ENCODE results near the gene ZNF425. TPM values are rescaled to one million over a fixed set of nuclear protein-coding genes. Genes with fewer than 3 reads are reported as not detected.

Gene ZNF425
- total and polyA plus RNA-seq, 9 of the 15 experiments (the other 6 are each of a cell fraction or from before 2014, with no cell fraction given): 0.03 to 0.89 (median 0.54) TPM

DNA sequence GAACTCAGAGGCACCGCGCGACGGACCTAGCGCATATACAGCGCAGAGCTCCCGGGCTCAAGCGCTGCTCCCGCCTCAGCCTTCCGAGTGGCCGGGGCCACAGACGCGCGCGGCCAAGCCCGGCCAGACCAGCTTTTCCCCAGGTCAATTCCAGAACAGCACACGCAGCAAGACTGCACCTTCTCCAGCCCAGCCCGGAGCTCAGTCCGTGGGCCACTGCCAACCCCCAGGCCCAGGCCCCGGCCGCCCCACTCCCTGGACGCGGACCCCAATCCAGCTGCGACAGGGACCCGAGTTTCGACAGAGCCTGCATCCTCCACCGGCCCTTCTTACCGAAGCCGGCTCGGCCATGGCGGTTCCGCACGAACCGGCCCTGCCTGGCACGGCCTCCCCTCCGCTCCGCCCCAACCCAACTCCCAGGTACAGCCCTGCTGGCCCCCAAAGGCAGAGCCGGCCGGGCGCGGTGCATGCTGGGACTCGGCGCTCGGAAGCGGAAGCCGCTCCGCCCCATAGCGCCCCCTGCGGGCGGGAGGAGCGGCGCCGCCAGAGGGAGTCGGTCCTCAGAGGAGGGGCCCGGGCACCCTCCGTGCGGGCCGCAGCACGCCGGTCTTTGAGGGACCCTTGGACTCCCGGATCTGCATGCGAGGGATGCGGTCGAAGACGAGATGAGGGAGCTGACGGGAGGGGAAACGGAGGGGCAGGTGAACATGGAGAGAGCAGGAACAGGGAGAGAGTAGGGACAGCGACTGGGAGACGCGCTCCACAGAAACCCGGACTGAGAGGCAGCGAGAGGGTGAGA lies at the start of gene ZNF425 (continued):
- TF ChIP-seq, protein P1, sequence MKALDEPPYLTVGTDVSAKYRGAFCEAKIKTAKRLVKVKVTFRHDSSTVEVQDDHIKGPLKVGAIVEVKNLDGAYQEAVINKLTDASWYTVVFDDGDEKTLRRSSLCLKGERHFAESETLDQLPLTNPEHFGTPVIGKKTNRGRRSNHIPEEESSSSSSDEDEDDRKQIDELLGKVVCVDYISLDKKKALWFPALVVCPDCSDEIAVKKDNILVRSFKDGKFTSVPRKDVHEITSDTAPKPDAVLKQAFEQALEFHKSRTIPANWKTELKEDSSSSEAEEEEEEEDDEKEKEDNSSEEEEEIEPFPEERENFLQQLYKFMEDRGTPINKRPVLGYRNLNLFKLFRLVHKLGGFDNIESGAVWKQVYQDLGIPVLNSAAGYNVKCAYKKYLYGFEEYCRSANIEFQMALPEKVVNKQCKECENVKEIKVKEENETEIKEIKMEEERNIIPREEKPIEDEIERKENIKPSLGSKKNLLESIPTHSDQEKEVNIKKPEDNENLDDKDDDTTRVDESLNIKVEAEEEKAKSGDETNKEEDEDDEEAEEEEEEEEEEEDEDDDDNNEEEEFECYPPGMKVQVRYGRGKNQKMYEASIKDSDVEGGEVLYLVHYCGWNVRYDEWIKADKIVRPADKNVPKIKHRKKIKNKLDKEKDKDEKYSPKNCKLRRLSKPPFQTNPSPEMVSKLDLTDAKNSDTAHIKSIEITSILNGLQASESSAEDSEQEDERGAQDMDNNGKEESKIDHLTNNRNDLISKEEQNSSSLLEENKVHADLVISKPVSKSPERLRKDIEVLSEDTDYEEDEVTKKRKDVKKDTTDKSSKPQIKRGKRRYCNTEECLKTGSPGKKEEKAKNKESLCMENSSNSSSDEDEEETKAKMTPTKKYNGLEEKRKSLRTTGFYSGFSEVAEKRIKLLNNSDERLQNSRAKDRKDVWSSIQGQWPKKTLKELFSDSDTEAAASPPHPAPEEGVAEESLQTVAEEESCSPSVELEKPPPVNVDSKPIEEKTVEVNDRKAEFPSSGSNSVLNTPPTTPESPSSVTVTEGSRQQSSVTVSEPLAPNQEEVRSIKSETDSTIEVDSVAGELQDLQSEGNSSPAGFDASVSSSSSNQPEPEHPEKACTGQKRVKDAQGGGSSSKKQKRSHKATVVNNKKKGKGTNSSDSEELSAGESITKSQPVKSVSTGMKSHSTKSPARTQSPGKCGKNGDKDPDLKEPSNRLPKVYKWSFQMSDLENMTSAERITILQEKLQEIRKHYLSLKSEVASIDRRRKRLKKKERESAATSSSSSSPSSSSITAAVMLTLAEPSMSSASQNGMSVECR (CRISPR knock-in tag; IDR thresholded peaks at IDR 0.05): peak; percentile 98
- TF ChIP-seq ZBTB40 (IDR thresholded peaks at IDR 0.05) (peak; percentile 90), ZBTB40 (CRISPR knock-in tag; IDR thresholded peaks at IDR 0.05) (no peak), ATF2 (CRISPR knock-in tag; IDR thresholded peaks at IDR 0.05) (no peak), SREBF2 (CRISPR knock-in tag; IDR thresholded peaks at IDR 0.05) (peak; percentile 92; the same call in 1 of the 2 replicates), ZKSCAN3 (CRISPR knock-in tag; IDR thresholded peaks at IDR 0.05) (no peak), SREBF1 (IDR thresholded peaks at IDR 0.05; ENCODE audit: borderline replicate concordance, low read depth, low read length) (peak; percentile 79; the same call in 1 of the 2 replicates), ZNF175 (CRISPR knock-in tag; IDR thresholded peaks at IDR 0.05; ENCODE audit: low read depth) (peak; percentile 66; the same call in 1 of the 2 replicates)
- TF ChIP-seq, protein P2, sequence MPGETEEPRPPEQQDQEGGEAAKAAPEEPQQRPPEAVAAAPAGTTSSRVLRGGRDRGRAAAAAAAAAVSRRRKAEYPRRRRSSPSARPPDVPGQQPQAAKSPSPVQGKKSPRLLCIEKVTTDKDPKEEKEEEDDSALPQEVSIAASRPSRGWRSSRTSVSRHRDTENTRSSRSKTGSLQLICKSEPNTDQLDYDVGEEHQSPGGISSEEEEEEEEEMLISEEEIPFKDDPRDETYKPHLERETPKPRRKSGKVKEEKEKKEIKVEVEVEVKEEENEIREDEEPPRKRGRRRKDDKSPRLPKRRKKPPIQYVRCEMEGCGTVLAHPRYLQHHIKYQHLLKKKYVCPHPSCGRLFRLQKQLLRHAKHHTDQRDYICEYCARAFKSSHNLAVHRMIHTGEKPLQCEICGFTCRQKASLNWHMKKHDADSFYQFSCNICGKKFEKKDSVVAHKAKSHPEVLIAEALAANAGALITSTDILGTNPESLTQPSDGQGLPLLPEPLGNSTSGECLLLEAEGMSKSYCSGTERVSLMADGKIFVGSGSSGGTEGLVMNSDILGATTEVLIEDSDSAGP (CRISPR knock-in tag; IDR thresholded peaks at IDR 0.05): peak; percentile 75

All from K562 (cell line).